Esophagus muscularis mucosa (tissue), 3 donors: ENCODE data around the gene MTURN.

ENCODE experiments used
- CTCF ChIP-seq, 3 experiments: fragments of 200-600 bp in 2 of 3; fragments of 450-650 bp in 1 of 3; sonication (generic) in 2 of 3; IDR thresholded peaks; one replicate each; pipeline ENCODE4 v1.5.1; 2017 to 2019; ENCODE audit warnings: antibody characterized with exemption in 3 of 3, mild to moderate bottlenecking in 2 of 3, moderate library complexity in 1 of 3
- POLR2AphosphoS5 ChIP-seq, 2 donors: sonication (generic); formaldehyde crosslinking; IDR thresholded peaks; one replicate each; pipeline ENCODE4 v1.6.1; 2017; ENCODE audit warnings: antibody characterized with exemption in 2 of 2

DNA sequence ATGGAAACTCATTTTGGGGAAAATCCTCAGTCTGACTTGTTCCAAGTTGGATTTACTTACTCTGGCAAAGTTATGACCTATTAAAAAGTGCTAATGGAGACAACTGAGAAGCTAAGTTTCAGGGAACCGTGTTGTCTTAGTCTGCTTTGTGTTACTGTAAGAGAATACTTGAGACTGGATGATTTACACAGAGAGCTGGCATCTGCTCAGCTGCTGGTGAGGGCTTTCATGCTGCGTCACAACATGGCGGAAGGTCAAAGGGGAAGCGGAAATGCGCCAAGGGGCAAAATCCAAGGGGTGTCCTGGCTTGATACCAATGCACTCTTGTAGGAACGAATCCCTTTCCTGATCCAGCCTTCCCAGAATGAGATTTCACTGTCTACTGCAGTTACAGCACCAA is 46.4 kb downstream of the MTURN start:
- no peak for TF ChIP-seq POLR2AphosphoS5 (IDR thresholded peaks at IDR 0.05)
- no peak for TF ChIP-seq CTCF (IDR thresholded peaks at IDR 0.05)
